ENCODE data around the gene PWWP2A.

Gene PWWP2A

DNA sequence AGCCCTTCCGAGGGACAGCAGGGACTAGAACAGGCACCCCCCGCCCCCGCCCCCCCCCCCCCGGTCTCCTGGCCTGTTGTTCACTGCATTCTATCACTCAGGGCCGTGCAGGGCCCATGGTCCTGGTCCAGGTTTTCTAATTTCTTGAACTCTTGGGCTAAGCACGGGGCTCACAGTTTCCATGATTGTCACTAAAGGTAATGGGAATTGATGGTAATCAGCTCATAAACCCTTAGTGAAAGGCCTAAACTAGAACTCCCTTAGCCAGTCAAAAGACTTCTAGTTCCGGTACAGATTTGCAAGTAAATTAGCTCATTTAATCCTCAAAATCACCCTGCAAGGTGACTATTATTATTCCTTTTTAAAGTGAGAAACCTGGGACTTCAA is 14.7 kb upstream of the PWWP2A start:
- H3K27me3 ChIP-seq (ENCODE audit: insufficient read depth, low read length): no peaks in the 10 kb centered on the region
- no peaks in the 10 kb centered on the region for H3K9me2 ChIP-seq (ENCODE audit: low read depth, low read length)
- no peaks in the 10 kb centered on the region for H4K20me1 ChIP-seq (ENCODE audit: insufficient read depth, low read length)
- TF ChIP-seq EZH2 (IDR thresholded peaks at IDR 0.05; ENCODE audit: borderline replicate concordance, low read length): no peak
- TF ChIP-seq, protein P1, sequence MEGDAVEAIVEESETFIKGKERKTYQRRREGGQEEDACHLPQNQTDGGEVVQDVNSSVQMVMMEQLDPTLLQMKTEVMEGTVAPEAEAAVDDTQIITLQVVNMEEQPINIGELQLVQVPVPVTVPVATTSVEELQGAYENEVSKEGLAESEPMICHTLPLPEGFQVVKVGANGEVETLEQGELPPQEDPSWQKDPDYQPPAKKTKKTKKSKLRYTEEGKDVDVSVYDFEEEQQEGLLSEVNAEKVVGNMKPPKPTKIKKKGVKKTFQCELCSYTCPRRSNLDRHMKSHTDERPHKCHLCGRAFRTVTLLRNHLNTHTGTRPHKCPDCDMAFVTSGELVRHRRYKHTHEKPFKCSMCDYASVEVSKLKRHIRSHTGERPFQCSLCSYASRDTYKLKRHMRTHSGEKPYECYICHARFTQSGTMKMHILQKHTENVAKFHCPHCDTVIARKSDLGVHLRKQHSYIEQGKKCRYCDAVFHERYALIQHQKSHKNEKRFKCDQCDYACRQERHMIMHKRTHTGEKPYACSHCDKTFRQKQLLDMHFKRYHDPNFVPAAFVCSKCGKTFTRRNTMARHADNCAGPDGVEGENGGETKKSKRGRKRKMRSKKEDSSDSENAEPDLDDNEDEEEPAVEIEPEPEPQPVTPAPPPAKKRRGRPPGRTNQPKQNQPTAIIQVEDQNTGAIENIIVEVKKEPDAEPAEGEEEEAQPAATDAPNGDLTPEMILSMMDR (IDR thresholded peaks at IDR 0.05; ENCODE audit: low read length): no peak
- no peak overlapping the region for H3K9ac ChIP-seq (ENCODE audit: low read length)
- no peak overlapping the region for H2AFZ ChIP-seq (ENCODE audit: low read length)
- no peaks in the 10 kb centered on the region for H3F3A ChIP-seq (ENCODE audit: insufficient read depth, low read length)
- H3K9me3 ChIP-seq (ENCODE audit: low read length): no peaks in the 10 kb centered on the region
- H3K4me1 ChIP-seq (ENCODE audit: insufficient read depth, low read length, severe bottlenecking): no peaks in the 10 kb centered on the region
- H3K79me2 ChIP-seq (ENCODE audit: insufficient read depth, low read length): no peaks in the 10 kb centered on the region
- H3K4me3 ChIP-seq (ENCODE audit: low read depth, low read length, poor library complexity, severe bottlenecking): no peak overlapping the region
- H3K36me3 ChIP-seq (ENCODE audit: insufficient read depth, low read length): no peaks in the 10 kb centered on the region
- no peak overlapping the region for H3K27ac ChIP-seq (ENCODE audit: low read depth, low read length, poor library complexity, severe bottlenecking)
- H3K4me2 ChIP-seq (ENCODE audit: low read length): no peak overlapping the region

DNA sequence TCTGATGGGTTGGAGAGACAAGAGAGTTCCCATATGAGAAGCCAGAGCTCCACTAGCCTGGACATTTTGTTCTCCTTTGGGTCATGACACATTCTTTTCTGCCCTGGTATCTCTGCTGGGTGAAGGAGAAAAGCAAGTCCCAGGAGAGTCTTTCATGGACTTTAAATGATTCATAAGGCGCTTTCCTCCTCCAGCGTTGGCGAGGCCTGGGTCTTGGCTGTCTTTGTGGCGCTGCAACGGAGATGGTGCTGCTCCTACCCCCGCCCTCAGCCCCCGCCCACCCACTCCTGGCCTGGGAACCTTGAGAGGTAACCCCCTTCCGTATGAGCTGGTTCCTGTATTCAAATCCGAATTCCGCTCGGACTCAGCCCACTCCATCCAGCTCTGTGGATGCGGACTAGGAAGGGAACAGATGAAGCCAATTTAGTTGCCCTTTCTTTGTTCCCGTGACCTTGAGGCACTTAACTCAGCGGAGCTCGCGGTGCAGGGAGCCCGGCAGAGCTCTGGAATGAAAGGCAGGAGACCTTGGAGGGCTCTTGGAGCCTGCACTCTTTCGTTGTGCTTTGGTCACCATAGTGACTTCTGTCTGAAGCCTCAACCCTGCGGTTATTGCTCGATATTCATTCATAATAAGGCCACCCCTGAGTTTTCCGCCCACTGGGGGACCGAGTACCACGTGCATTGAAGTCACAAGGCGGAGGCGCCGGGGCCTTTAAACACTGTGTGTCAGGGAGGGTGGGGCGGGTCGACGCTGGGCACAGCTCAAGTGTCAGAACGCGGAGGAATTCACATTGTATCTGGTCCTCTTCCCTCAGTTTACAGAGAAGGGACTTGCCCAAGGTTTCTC is 14.0 kb upstream of the PWWP2A start:
- H3K9me2 ChIP-seq (ENCODE audit: low read depth, low read length): no peaks in the 10 kb centered on the region
- no peaks in the 10 kb centered on the region for H3K36me3 ChIP-seq (ENCODE audit: insufficient read depth, low read length)
- TF ChIP-seq, protein P1 (IDR thresholded peaks at IDR 0.05; ENCODE audit: low read length): no peak
- TF ChIP-seq EZH2 (IDR thresholded peaks at IDR 0.05; ENCODE audit: borderline replicate concordance, low read length): no peak
- H3K27me3 ChIP-seq (ENCODE audit: insufficient read depth, low read length): no peaks in the 10 kb centered on the region
- no peak overlapping the region for H3K4me2 ChIP-seq (ENCODE audit: low read length)
- H3K9ac ChIP-seq (ENCODE audit: low read length): no peak overlapping the region
- H3F3A ChIP-seq (ENCODE audit: insufficient read depth, low read length): no peaks in the 10 kb centered on the region
- H3K4me1 ChIP-seq (ENCODE audit: insufficient read depth, low read length, severe bottlenecking): no peaks in the 10 kb centered on the region
- H3K4me3 ChIP-seq (ENCODE audit: low read depth, low read length, poor library complexity, severe bottlenecking): no peak overlapping the region
- no peaks in the 10 kb centered on the region for H4K20me1 ChIP-seq (ENCODE audit: insufficient read depth, low read length)
- H2AFZ ChIP-seq (ENCODE audit: low read length): no peak overlapping the region
- no peak overlapping the region for H3K27ac ChIP-seq (ENCODE audit: low read depth, low read length, poor library complexity, severe bottlenecking)
- H3K9me3 ChIP-seq (ENCODE audit: low read length): no peaks in the 10 kb centered on the region
- H3K79me2 ChIP-seq (ENCODE audit: insufficient read depth, low read length): no peaks in the 10 kb centered on the region

DNA sequence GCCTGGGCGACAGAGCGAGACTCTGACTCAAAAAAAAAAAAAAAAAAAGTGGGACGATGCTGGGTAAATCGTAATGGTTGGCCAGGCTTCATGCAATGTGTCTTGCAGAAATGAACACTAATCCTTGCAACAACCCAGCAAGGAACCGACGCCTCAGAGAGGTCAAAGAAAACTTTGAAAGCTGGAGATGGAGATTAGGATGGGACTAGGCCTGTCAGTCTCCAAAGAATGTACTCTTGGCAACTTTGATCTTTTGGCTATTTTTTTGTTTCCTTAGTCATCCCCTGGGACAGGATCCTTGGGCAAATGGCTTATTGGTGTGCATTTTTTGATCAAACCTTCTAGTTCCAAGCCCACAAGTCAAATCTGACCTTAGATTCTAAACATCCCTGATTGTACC is 10.6 kb upstream of the PWWP2A start:
- Histone ChIP-seq H3K9ac (ENCODE audit: low read length) (no peak overlapping the region), H3K36me3 (ENCODE audit: insufficient read depth, low read length) (no peaks in the 10 kb centered on the region), H3K4me1 (ENCODE audit: insufficient read depth, low read length, severe bottlenecking) (no peaks in the 10 kb centered on the region), H2AFZ (ENCODE audit: low read length) (no peak overlapping the region), H3K27me3 (ENCODE audit: insufficient read depth, low read length) (no peaks in the 10 kb centered on the region), H3K79me2 (ENCODE audit: insufficient read depth, low read length) (no peaks in the 10 kb centered on the region), H3K4me2 (ENCODE audit: low read length) (no peak overlapping the region), H3F3A (ENCODE audit: insufficient read depth, low read length) (no peaks in the 10 kb centered on the region), H3K9me3 (ENCODE audit: low read length) (no peaks in the 10 kb centered on the region), H4K20me1 (ENCODE audit: insufficient read depth, low read length) (no peaks in the 10 kb centered on the region), H3K9me2 (ENCODE audit: low read depth, low read length) (no peaks in the 10 kb centered on the region), H3K4me3 (ENCODE audit: low read depth, low read length, poor library complexity, severe bottlenecking) (no peak overlapping the region), H3K27ac (ENCODE audit: low read depth, low read length, poor library complexity, severe bottlenecking) (no peak overlapping the region)
- no peak for TF ChIP-seq EZH2 (IDR thresholded peaks at IDR 0.05; ENCODE audit: borderline replicate concordance, low read length)
- TF ChIP-seq, protein P1 (IDR thresholded peaks at IDR 0.05; ENCODE audit: low read length): no peak
